Heart left ventricle (tissue), 13 donors: ENCODE results near the gene SFPQ.

Source experiments
- POLR2A ChIP-seq, 2 donors: fragments of 450-650 bp; IDR thresholded peaks; one replicate each; pipeline ENCODE4 v1.6.1; 2017; ENCODE audit warnings: antibody characterized with exemption in 2 of 2, mild to moderate bottlenecking in 2 of 2, moderate library complexity in 2 of 2
- TF ChIP-seq, protein P1 (sequence below), 12 donors: fragments of 200-600 bp; sonication (generic) in 4 of 12; IDR thresholded peaks; one replicate each; pipeline versions ENCODE4 v1.5.0 to v1.8.0; 2018 to 2022; ENCODE audit warnings: antibody characterized with exemption in 12 of 12, mild to moderate bottlenecking in 5 of 12
- donor health status: ischemic (EF 13 %, LVEDD 7.1; RV severe dilation, severe dysfunction).
- donor health status: DM: no; HTN: yes; CAD: no.
- donor health status: DM: no; HTN: no; CAD: no.
- donor health status: ischemic (EF 25% LVEDD 6.9; RV normal size, moderate dysfunction).
- donor health status: ischemic (EF 25% LVEDD 5.7; RV mildly dilated, moderate dysfunction).
- donor health status: ischemic (EF 35%, LVEDD 5.7; RV mildly dilated, moderate dysfunction).
- donor health status: nonischemic (EF 11% LVEDD 7.7; RV severe dilation, severe dysfunction).
- donor health status: DM: yes; HTN: yes; CAD: no.
- donor health status: PGD.
- donor health status: ischemic (EF 29% LVEDD 5.4; RV normal size, mild dysfunction).
- donor health status: nonischemic (EF 23%, LVEDD 6.1; RV moderate dilation, normal function).

DNA sequence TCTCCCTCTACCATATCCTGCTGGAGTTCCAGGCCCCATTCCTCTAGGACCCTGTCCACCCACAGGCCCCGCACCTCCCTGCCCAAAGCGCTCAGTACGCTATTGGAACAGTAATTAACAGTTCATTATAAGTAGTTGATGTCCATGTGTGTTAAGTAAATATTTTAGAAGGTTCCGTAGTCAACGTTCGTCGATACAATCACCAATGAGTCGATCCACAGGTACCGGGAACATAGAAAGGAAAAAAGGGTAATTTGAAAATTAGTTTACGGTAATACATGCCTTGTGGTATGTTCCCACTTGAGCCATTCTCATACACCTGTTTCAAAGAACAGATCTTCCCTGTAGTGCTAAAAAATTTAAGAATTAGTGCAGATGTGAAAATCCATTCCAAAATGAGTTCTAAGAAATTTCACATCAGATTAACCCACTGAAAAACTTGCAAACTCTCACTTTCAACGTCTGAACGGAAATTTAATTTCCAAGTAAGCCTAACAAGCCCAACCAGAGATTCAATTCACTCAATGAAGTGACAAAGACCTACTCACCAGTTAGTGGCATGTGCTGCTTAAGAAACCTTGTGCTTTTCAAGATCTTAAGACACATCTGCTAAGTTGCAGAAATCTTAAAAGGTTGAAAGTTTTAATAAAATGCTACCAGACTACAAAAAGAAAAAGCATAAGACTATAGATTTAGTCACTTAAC, 8.3 kb downstream of the SFPQ start:
- no peak for TF ChIP-seq POLR2A (IDR thresholded peaks at IDR 0.05)
- TF ChIP-seq, protein P1, sequence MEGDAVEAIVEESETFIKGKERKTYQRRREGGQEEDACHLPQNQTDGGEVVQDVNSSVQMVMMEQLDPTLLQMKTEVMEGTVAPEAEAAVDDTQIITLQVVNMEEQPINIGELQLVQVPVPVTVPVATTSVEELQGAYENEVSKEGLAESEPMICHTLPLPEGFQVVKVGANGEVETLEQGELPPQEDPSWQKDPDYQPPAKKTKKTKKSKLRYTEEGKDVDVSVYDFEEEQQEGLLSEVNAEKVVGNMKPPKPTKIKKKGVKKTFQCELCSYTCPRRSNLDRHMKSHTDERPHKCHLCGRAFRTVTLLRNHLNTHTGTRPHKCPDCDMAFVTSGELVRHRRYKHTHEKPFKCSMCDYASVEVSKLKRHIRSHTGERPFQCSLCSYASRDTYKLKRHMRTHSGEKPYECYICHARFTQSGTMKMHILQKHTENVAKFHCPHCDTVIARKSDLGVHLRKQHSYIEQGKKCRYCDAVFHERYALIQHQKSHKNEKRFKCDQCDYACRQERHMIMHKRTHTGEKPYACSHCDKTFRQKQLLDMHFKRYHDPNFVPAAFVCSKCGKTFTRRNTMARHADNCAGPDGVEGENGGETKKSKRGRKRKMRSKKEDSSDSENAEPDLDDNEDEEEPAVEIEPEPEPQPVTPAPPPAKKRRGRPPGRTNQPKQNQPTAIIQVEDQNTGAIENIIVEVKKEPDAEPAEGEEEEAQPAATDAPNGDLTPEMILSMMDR (IDR thresholded peaks at IDR 0.05) = no peak
